Keratinocyte (primary cell): ENCODE data around the gene HOXB7. TPM values are rescaled to one million over a fixed set of nuclear protein-coding genes. Genes with fewer than 3 reads are reported as not detected.

ENCODE experiments used
- DNase-seq: peaks from one replicate; pipeline ENCODE4 v3.0.0-alpha.2; 2011; ENCODE audit warnings: low read depth, missing footprints, low spot score
- FAIRE-seq: peaks from 2 replicates; lab custom pipeline; 2011; peaks lifted over from hg19 to GRCh38; lab: Jason Lieb, UNC
- H2AFZ ChIP-seq: 2 replicates; pipeline ENCODE4 v1.6.0; 2012; ENCODE audit warnings: low read length, control low read depth, inconsistent platforms; ENCODE audit not compliant: control insufficient read depth
- H3K27ac ChIP-seq: 2 replicates; pipeline ENCODE4 v1.5.1; 2011; ENCODE audit warnings: low read length; ENCODE audit not compliant: control insufficient read depth, insufficient read depth
- H3K27me3 ChIP-seq: 3 replicates; pipeline ENCODE4 v1.6.0; 2011; ENCODE audit warnings: low read length; ENCODE audit not compliant: control insufficient read depth, insufficient read depth; ENCODE audit errors: extremely low read depth
- H3K36me3 ChIP-seq, 2 experiments: 2 replicates in 1 of 2; 3 replicates in 1 of 2; pipeline ENCODE4 v1.5.1; 2011; ENCODE audit warnings: low read length in 2 of 2, mild to moderate bottlenecking in 1 of 2; ENCODE audit not compliant: control insufficient read depth in 2 of 2, insufficient read depth in 2 of 2; ENCODE audit errors: extremely low read depth in 1 of 2
- H3K4me1 ChIP-seq: 3 replicates; pipeline ENCODE4 v1.5.1; 2011; ENCODE audit warnings: low read length; ENCODE audit not compliant: control insufficient read depth, insufficient read depth; ENCODE audit errors: extremely low read depth
- H3K4me2 ChIP-seq: 3 replicates; pipeline ENCODE4 v1.6.0; 2011; ENCODE audit warnings: low read depth, low read length; ENCODE audit not compliant: control insufficient read depth, insufficient read depth; ENCODE audit errors: extremely low read depth
- H3K4me3 ChIP-seq, 3 experiments: fragments of 200-600 bp in 1 of 3; sonication (generic) in 1 of 3; 2 replicates in 2 of 3; 3 replicates in 1 of 3; pipeline ENCODE4 v1.5.1; 2011 to 2016; ENCODE audit warnings: low read length in 3 of 3, mild to moderate bottlenecking in 3 of 3, control low read depth in 2 of 3, inconsistent platforms in 1 of 3, low read depth in 1 of 3, mixed read lengths in 1 of 3, mixed run types in 1 of 3, moderate library complexity in 1 of 3; ENCODE audit not compliant: control insufficient read depth in 2 of 3, insufficient read depth in 2 of 3; ENCODE audit errors: extremely low read depth in 1 of 3
- H3K79me2 ChIP-seq: 2 replicates; pipeline ENCODE4 v1.6.0; 2012; ENCODE audit warnings: low read length; ENCODE audit not compliant: control insufficient read depth, insufficient read depth
- H3K9ac ChIP-seq: 3 replicates; pipeline ENCODE4 v1.6.0; 2011; ENCODE audit warnings: low read length; ENCODE audit not compliant: control insufficient read depth, insufficient read depth; ENCODE audit errors: extremely low read depth
- H3K9me1 ChIP-seq: 3 replicates; pipeline ENCODE4 v1.6.0; 2011; ENCODE audit warnings: low read length; ENCODE audit not compliant: control insufficient read depth, insufficient read depth; ENCODE audit errors: extremely low read depth
- H3K9me3 ChIP-seq: 2 replicates; pipeline ENCODE4 v1.5.1; 2012; ENCODE audit warnings: low read depth, low read length; ENCODE audit not compliant: control insufficient read depth
- H4K20me1 ChIP-seq: 3 replicates; pipeline ENCODE4 v1.6.0; 2011; ENCODE audit warnings: low read length; ENCODE audit not compliant: control insufficient read depth, insufficient read depth; ENCODE audit errors: extremely low read depth
- EZH2 ChIP-seq: IDR thresholded peaks from one replicate; pipeline ENCODE4 v1.6.1; 2012; ENCODE audit warnings: inconsistent platforms, mild to moderate bottlenecking, low read length, moderate library complexity
- dilution Hi-C: fragments of 300-500 bp; cut with MboI; formaldehyde crosslinking; loops from one replicate; pipeline ENCODE4 v1.7.0; 2020; ENCODE audit warnings: low sequenced_read_pairs; ENCODE audit not compliant: extremely low pct_ligation_motif_present
- polyA plus RNA-seq, 5 experiments: library from polyadenylated mRNA; depleted of rRNA in 3 of 5; stranded (reverse) in 3 of 5; stranded (forward) in 1 of 5; unstranded in 1 of 5; fragments of >200 nt; gene quantifications; 1 replicate in 1 of 5; 2 replicates in 3 of 5; 3 replicates in 1 of 5; pipeline versions ENCODE4 v1.2.1 to v1.2.3, GENCODE V29; 2011 to 2012; ENCODE audit warnings: missing spikeins in 2 of 5, low read depth in 1 of 5, low replicate concordance in 1 of 5
- TF ChIP-seq, protein P1 (sequence below), 3 experiments: IDR thresholded peaks in 1 of 3; conservative IDR thresholded peaks in 1 of 3; optimal IDR thresholded peaks in 1 of 3; 2 replicates in 2 of 3; 3 replicates in 1 of 3; pipeline versions ENCODE3 to v1.5.1; 2011; ENCODE audit warnings: low read length in 3 of 3, mild to moderate bottlenecking in 3 of 3, moderate library complexity in 2 of 3, control low read depth in 1 of 3, inconsistent platforms in 1 of 3; ENCODE audit not compliant: insufficient read depth in 2 of 3; ENCODE audit errors: extremely low read depth in 1 of 3

The HOXB7 gene
- polyA plus RNA-seq, 1 donor (not counting 4 experiments of a cell fraction or from before 2014, with no cell fraction given), result 1.0 TPM

DNA sequence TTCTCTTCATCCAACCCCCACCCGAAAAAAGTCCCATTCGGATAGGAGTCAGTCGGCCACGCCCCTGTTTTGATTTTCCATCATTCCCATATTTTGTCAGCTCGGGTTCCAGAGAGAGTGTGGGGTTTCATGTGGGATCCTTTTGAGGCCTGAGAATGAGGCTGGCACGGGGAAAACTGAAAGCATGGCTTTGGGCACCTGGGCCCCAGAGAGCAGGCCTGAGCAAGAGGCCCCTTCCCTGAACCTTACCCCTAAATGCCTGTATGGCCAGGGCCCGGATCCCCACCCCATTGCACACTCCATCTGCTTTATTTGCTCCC, 28.1 kb downstream of the HOXB7 start:
- H4K20me1 ChIP-seq, result no peaks in the 10 kb centered on the region
- DNase-seq (no peak), FAIRE-seq (no peak)
- H3K9me1 ChIP-seq, result no peaks in the 10 kb centered on the region
- dilution Hi-C loops, result no loop called here
- no peak overlapping the region for H3K9ac ChIP-seq
- TF ChIP-seq, protein P1, sequence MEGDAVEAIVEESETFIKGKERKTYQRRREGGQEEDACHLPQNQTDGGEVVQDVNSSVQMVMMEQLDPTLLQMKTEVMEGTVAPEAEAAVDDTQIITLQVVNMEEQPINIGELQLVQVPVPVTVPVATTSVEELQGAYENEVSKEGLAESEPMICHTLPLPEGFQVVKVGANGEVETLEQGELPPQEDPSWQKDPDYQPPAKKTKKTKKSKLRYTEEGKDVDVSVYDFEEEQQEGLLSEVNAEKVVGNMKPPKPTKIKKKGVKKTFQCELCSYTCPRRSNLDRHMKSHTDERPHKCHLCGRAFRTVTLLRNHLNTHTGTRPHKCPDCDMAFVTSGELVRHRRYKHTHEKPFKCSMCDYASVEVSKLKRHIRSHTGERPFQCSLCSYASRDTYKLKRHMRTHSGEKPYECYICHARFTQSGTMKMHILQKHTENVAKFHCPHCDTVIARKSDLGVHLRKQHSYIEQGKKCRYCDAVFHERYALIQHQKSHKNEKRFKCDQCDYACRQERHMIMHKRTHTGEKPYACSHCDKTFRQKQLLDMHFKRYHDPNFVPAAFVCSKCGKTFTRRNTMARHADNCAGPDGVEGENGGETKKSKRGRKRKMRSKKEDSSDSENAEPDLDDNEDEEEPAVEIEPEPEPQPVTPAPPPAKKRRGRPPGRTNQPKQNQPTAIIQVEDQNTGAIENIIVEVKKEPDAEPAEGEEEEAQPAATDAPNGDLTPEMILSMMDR (optimal IDR thresholded peaks at IDR 0.05 in 1 of 3, IDR thresholded peaks at IDR 0.05 in 1 of 3, conservative IDR thresholded peaks at IDR 0.05 in 1 of 3; ENCODE audit: extremely low read depth in 1 of 3, insufficient read depth in 2 of 3, low read length in 3 of 3), result no peak
- TF ChIP-seq EZH2, result no peak
- no peaks in the 10 kb centered on the region for H3K9me3 ChIP-seq
- no peaks in the 10 kb centered on the region for H3K79me2 ChIP-seq
- H3K27ac ChIP-seq, result no peak overlapping the region
- H3K4me1 ChIP-seq, result peaks cover 17% of the 10 kb centered on the region
- H3K4me2 ChIP-seq, result no peak overlapping the region
- H3K27me3 ChIP-seq, result peaks cover 67% of the 10 kb centered on the region
- H2AFZ ChIP-seq, result no peak overlapping the region
- no peaks in the 10 kb centered on the region for H3K36me3 ChIP-seq
- no peak overlapping the region for H3K4me3 ChIP-seq

DNA sequence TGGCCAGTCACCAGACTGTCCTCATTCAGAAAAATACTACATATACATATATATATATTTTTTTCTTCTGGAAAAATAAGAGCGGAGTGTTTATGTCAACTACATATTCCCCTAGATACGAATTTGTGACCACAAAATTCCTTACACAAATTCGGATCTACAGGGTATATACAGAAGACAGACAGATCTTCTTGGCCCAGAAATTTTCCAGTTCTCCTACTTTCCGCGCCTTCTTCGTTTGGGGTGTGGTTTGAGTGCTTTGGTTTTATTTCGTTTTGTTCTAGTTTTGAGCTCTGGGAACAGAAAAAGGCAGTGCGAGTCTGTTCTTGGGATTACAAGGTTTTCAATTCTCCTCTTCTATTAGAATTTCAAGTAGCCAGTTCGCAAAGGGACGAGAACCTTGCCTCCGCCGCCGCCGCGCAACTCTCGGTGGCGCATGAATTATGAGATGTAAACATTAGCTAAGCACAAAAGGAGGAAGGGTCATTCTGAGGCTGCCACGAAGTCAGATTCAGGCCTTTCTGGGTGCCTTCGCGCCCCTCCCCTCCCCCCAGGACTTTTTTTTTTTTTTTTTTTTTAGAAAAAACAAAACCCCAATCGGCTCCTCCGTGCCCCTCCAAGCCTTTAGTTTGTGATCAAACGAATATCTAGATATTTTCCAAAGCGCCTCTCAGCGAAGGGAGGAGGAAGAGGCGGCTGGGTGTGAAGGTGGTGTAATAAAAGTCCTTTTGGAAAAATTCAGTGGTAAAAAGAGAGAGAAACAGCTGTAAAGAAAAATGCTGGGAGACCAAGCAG, 30.9 kb downstream of the HOXB7 start:
- H3K27ac ChIP-seq, result no peak overlapping the region
- H3K9me1 ChIP-seq, result no peaks in the 10 kb centered on the region
- no peak overlapping the region for H2AFZ ChIP-seq
- H3K79me2 ChIP-seq, result no peaks in the 10 kb centered on the region
- H3K36me3 ChIP-seq, result peaks cover 0 to 2% of the 10 kb centered on the region in 2 experiments
- H3K4me2 ChIP-seq, result no peak overlapping the region
- no peak overlapping the region for H3K9ac ChIP-seq
- no peak for DNase-seq
- H4K20me1 ChIP-seq, result no peaks in the 10 kb centered on the region
- dilution Hi-C loops, result no loop called here
- no peaks in the 10 kb centered on the region for H3K9me3 ChIP-seq
- FAIRE-seq, result no peak
- TF ChIP-seq, protein P1 (optimal IDR thresholded peaks at IDR 0.05 in 1 of 3, IDR thresholded peaks at IDR 0.05 in 1 of 3, conservative IDR thresholded peaks at IDR 0.05 in 1 of 3; ENCODE audit: extremely low read depth in 1 of 3, insufficient read depth in 2 of 3, low read length in 3 of 3), result no peak
- no peak for TF ChIP-seq EZH2
- H3K4me1 ChIP-seq, result peaks cover 16% of the 10 kb centered on the region
- no peak overlapping the region for H3K4me3 ChIP-seq
- peaks cover 71% of the 10 kb centered on the region for H3K27me3 ChIP-seq
